Stimulated activated CD4-positive, alpha-beta T cell treated with anti-CD3 and anti-CD28 coated beads, Interleukin-2, amount 100 ng/mL, for 24 hours (primary cell): ENCODE measurements around the gene PLS3.
A peak's percentile ranks its signal among the peaks of the same experiment; 100 is the strongest.
"Not testable (repeated sequence)": the region's sequence is repeated elsewhere in the genome, so short reads cannot be mapped to it uniquely, and the experiment has no call there.

Source experiments
- DNase-seq, 2 donors: peaks; one replicate each; pipeline ENCODE4 v3.0.0-alpha.2; 2020

PLS3 gene, protein sequence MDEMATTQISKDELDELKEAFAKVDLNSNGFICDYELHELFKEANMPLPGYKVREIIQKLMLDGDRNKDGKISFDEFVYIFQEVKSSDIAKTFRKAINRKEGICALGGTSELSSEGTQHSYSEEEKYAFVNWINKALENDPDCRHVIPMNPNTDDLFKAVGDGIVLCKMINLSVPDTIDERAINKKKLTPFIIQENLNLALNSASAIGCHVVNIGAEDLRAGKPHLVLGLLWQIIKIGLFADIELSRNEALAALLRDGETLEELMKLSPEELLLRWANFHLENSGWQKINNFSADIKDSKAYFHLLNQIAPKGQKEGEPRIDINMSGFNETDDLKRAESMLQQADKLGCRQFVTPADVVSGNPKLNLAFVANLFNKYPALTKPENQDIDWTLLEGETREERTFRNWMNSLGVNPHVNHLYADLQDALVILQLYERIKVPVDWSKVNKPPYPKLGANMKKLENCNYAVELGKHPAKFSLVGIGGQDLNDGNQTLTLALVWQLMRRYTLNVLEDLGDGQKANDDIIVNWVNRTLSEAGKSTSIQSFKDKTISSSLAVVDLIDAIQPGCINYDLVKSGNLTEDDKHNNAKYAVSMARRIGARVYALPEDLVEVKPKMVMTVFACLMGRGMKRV

GRCh38 chrX:115560978-115561604 lies at the start of gene PLS3:
TSS of gene PLS3 (plus strand) at chrX:115561174. CDS start at chrX:115610251, 49,077 bp downstream.
- peak in 1 of 2 donors; percentile 22 for DNase-seq

GRCh38 chrX:115518113-115518512 lies 42.9 kb upstream of the PLS3 start:
- no peak for DNase-seq

- DNase-seq, result no peak
Measured at GRCh38 chrX:115521741-115522140, 39.2 kb upstream of the PLS3 start.

DNA sequence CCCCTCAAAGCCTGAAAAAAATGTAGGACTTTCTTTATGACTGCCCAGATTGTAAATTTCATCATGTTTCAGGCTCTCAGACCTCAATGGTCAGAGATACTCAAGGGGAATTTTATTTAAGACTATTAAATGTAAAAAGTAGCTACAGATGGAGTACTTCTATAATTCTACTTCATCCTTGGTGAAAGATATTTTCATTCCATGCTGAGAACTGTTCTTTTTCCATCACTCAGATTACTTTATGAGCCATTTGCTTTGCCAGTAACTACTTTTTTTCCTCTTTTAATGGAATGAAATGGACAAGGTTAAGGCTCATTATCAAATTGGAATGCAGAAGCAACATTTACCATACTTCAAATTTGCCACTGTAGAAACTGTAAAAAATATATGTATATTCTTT lies 38.0 kb upstream of the PLS3 start:
- no peak for DNase-seq

GRCh38 chrX:115525486-115525885 lies 35.5 kb upstream of the PLS3 start:
- no peak for DNase-seq

DNA sequence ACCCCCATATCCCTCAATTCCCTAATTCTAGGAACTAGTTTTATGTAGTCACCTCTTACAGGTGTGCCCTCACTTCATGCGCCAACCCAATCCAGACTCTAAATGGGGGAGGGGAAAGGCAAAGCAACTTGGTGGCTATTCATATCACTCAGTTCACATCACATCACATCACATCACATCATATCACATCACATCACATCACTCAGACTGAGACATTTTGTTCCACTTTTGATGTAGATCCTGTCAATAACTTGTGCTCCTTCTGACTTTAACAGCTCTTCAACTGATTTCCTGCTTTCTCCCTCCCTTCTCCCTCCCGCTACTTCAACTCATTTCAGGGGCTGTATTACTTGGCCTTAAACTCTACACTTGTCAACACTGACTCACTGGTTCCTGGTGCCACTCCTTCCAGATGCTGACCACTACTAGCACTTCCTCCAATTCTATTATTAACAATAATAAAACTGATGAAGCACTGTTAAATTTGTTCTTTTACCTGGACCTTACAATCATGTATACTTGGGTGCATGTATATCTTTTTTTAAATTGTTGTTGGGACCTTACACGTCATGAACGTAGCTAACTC lies 29.1 kb upstream of the PLS3 start:
- DNase-seq, result no peak

GRCh38 chrX:115533485-115533884 lies 27.5 kb upstream of the PLS3 start:
- no peak for DNase-seq

DNA sequence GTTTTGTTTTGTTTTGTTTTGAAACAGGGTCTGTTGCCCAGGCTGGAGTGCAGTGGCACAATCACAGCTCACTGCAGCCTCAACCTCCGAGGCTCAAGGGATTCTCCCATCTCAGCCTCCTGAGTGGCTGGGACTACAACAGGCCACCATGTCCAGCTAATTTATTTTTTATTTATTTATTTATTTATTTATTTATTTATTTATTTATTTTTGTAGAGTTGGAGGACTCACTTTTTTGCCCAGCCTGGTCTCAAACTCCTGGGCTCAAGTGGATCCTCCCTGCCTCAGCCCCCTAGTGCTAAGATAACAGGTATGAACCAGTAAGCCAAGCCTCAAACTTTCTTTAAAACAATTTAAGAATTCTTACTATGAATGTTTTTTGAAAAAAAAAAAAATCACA lies 26.6 kb upstream of the PLS3 start:
- no peak for DNase-seq

- no peak for DNase-seq
Measured at GRCh38 chrX:115535421-115535820, 25.6 kb upstream of the PLS3 start.

DNA sequence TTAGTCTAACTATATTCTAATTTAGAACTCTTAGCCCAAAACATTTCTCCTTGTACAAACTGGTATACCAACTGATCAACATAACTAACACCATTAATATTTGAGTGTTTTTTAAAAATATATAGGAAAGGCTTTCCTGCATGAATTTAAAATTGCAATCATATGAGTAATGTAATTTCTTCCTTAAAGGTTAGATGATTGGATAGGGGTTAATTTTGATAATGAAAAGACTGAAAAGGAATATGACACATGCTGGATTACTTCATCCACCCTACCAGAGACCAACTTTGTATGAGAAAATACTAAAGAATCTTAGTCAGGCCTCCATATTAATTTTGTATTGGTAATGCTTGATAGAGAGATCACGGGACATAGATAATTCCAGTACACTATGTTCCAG lies 25.1 kb upstream of the PLS3 start:
- DNase-seq, result no peak

DNA sequence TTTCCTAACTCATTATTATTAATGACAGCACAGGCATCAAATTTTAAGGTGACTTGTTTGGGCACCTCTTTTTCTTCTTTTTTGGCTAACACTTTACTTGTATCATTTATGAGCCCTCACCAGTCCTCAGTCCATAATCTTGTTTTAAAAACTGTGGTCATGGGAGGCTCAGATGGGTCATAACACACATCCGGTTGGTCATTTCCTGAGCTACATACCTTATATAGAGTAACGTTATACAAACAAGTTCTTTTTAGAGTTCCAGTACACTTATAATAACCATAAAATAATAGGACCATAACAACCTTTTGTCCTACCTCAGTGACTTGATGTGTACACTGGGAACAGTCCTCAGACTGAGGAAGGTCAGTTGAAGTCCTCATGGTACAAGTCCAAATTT lies 21.1 kb upstream of the PLS3 start:
- no peak for DNase-seq

DNA sequence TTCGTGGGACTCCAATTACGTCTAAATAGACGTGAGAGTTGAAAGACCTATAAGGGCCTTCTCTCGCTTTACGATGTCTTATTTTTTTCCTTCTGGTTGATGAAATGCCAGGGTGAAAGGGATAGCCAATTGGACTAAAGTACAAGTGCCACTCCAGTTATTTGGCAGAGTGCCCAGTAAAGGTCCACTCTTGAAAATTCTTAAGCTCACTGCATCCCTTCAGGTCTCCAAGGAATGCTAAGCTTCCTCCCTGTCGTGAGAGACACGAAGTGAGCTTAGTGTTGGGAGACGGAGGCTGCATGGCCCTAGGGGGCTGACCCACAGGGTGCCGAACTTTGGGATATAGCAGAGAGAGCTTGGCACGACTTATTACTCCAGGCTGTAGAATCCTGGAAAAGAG lies 19.9 kb upstream of the PLS3 start:
- DNase-seq, result not testable (repeated sequence)

DNA sequence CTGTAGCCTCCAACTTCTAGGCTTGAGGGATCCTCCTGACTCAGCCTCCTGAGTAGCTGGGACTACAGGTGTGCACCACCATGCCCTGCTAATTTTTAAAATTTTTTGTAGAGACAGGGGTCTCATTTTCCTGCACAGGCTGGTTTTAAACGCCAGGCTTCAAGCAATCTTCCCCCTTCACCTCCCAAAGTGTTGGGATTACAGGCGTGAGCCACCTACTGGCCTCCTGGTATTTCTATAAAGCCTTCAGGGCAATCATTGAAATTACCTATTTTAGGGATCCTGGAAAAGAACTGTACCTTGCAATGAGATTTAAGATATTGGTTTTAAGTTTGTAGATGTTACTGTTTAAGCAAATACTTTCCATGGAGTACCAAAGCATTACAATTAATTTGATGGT lies 13.5 kb upstream of the PLS3 start:
- no peak for DNase-seq

- DNase-seq, result no peak
Measured at GRCh38 chrX:115549008-115549407, 12.0 kb upstream of the PLS3 start.

DNA sequence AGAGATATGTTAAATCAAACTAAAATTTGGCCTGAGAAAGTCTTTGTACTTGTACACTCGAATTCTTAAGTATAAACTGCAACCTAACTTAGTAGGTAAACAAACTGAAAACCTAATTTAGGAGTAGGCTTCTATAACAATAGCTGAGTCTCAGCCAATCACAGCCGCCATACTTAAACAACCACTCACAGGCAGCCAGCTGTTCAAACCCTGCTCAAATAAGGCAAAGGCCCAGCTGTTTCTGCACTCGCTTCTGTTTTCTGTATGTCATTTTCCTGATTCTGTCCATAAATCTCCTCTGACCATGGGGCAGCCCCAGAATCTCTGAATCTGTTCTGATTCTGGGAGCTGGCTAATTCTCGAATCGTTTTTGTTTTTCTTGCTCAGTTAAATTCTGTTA lies 7.8 kb upstream of the PLS3 start:
- DNase-seq, result no peak

GRCh38 chrX:115559672-115560071 lies 1.3 kb upstream of the PLS3 start:
- no peak for DNase-seq

DNA sequence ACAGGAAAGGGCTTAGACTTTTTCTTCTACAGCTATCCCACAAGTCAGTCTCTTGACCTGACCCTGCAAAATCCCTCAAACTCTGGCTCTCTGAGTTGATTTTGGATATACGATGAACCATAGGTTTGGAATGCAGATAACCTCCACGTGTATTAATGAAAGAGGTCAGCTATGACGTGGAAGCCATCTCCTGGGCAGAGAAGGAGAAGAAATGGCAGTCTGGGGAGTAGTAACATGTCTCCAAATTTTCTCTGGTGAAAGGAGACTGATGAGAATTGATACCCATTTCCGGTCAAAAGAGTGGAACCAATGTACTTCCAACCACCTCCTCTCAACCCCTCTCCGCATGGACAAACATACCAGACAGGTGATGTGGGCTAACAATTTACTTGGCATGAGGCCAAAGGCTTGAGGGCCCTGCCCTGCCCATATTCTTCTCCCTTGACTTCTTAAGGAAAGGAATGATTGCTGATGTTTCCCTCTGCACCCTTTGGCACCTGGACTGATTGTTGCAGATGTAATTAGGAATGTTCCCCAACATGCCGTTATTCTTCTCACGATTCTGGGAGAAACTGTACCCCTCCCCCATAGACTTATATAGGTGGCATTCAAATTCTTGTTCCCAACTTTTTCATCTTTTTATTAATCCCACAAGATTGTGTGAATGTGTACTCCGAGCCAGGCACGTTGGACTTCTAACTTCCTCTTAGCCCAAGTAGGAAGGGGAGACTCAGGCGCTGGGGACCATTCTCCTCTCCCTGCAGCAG lies 580 bp upstream of the PLS3 start:
- DNase-seq, result no peak

GRCh38 chrX:115561605-115562479 lies 868 bp downstream of the PLS3 start:
- DNase-seq, result peak in 1 of 2 donors; percentile 13

DNA sequence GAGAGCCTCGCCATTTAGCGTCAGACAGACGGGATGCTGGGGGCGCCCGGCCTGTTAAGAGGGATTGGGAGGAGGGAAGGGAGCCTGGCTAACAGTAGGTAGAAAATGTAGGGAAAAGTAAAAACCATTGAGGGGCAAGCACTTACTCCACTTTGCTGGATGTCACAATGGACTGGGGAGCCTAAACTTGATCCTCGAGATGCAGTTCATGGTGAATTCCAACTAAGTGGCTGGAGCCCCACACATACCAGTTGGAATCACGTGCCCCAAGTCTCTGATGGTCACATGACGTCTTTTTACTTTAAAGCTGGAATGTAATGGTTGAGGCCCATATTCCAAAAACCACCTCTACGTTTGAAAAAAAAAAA lies 1.5 kb downstream of the PLS3 start:
- DNase-seq, result no peak

GRCh38 chrX:115563633-115564162 lies 2.7 kb downstream of the PLS3 start:
- DNase-seq, result no peak

GRCh38 chrX:115564243-115564642 lies 3.3 kb downstream of the PLS3 start:
- DNase-seq, result no peak

DNA sequence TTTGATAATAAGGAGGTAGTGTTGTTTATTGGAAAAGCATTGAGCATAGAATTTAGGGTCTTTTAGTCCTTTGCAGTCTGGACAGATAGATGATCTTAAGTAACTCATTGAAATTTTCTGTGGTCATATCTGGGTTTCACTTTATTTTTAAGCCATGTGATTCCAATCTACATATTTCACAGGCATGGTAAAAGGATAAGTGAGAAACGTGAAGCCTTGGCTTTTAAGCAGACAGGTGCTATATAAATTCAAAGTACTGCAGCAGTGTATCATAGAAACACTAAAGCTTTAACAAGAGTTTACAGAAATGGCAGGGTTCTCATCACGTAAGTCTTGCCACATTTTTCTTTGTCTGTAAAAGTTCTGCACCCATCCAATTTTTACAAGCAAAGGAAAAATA lies 4.9 kb downstream of the PLS3 start:
- no peak for DNase-seq
